Heart left ventricle (tissue), 16 donors: ENCODE results near the gene NTM. TPM values are rescaled to one million over a fixed set of nuclear protein-coding genes. Genes with fewer than 3 reads are reported as not detected.

Experiments used
- ATAC-seq, 4 donors: fragments of 200-7000 bp; cut with Tn5 transposase; one replicate each; pipeline ENCODE4 v1.9.1; 2020 to 2022; ENCODE audit warnings: moderate library complexity in 4 of 4, mild to moderate bottlenecking in 3 of 4, moderate number of reproducible peaks in 1 of 4
- DNase-seq, 5 donors: peaks; one replicate each; pipeline ENCODE4 v3.0.0-alpha.2; 2020
- H3K27ac ChIP-seq, 12 donors: fragments of 200-600 bp; sonication (generic) in 4 of 12; one replicate each; pipeline versions ENCODE4 v1.5.0 to v1.8.0; 2016 to 2022; ENCODE audit warnings: mild to moderate bottlenecking in 2 of 12
- H3K27me3 ChIP-seq, 9 donors: fragments of 200-600 bp; sonication (generic) in 2 of 9; one replicate each; pipeline versions ENCODE4 v1.5.1 to v1.8.0; 2016 to 2022; ENCODE audit warnings: mild to moderate bottlenecking in 3 of 9
- H3K36me3 ChIP-seq, 9 donors: fragments of 200-600 bp; sonication (generic) in 2 of 9; one replicate each; pipeline versions ENCODE4 v1.5.0 to v1.8.0; 2018 to 2022; ENCODE audit warnings: mild to moderate bottlenecking in 2 of 9
- H3K4me1 ChIP-seq, 12 donors: fragments of 200-600 bp; sonication (generic) in 4 of 12; one replicate each; pipeline versions ENCODE4 v1.5.0 to v1.8.0; 2016 to 2022; ENCODE audit warnings: mild to moderate bottlenecking in 3 of 12
- H3K4me3 ChIP-seq, 12 donors: fragments of 200-600 bp; sonication (generic) in 4 of 12; one replicate each; pipeline versions ENCODE4 v1.5.0 to v1.8.0; 2017 to 2022; ENCODE audit warnings: mild to moderate bottlenecking in 9 of 12, moderate library complexity in 4 of 12
- H3K9me3 ChIP-seq, 12 donors: fragments of 200-600 bp; sonication (generic) in 4 of 12; one replicate each; pipeline versions ENCODE4 v1.5.0 to v1.8.0; 2016 to 2022; ENCODE audit warnings: mild to moderate bottlenecking in 1 of 12
- CTCF ChIP-seq, 12 donors: fragments of 200-600 bp; sonication (generic) in 4 of 12; IDR thresholded peaks; one replicate each; pipeline versions ENCODE4 v1.5.0 to v1.8.0; 2018 to 2022; ENCODE audit warnings: antibody characterized with exemption in 12 of 12, mild to moderate bottlenecking in 5 of 12
- POLR2A ChIP-seq, 2 donors: fragments of 450-650 bp; IDR thresholded peaks; one replicate each; pipeline ENCODE4 v1.6.1; 2017; ENCODE audit warnings: antibody characterized with exemption in 2 of 2, mild to moderate bottlenecking in 2 of 2, moderate library complexity in 2 of 2
- WGBS, 4 donors: extraction: QIAGEN DNeasy Blood & Tissue Kit in 2 of 4; methylation state at CpG; one replicate each; pipeline versions ENCODE4 v1.1.5 to v1.1.7; 2013 to 2018; 5-methylcytosine and 5-hydroxymethylcytosine counted together
- intact Hi-C, 10 donors: fragments of 100-400 bp; cut with DNase I; formaldehyde crosslinking; loops; one replicate each; pipeline versions ENCODE4 v1.11.1 to v1.14.2; 2022
- polyA plus RNA-seq, 2 donors: library from polyadenylated mRNA; stranded (reverse); fragments of 200-250 nt; gene quantifications; one replicate each; pipeline ENCODE4 v1.2.3, GENCODE V29; 2013
- total RNA-seq, 9 donors: library from RNA; depleted of rRNA in 2 of 9; stranded (reverse); fragments of >200 nt in 2 of 9; fragmentation: NEBNext Ultra II Directional in 3 of 9; extraction: Animal tissue kit (Norgen Biotek cat#: 25700) in 3 of 9; gene quantifications; one replicate each; pipeline versions ENCODE4 v1.1.0 to v1.2.4, GENCODE V29; 2016 to 2023
- donor health status: ischemic (EF 13 %, LVEDD 7.1; RV severe dilation, severe dysfunction).
- donor health status: healthy with polysubstance abuse.
- donor health status: DM: no; HTN: yes; CAD: no.
- donor health status: DM: no; HTN: no; CAD: no.
- donor health status: ischemic (EF 25% LVEDD 6.9; RV normal size, moderate dysfunction).
- donor health status: ischemic (EF 25% LVEDD 5.7; RV mildly dilated, moderate dysfunction).
- donor health status: healthy.
- donor health status: DM: yes; HTN: yes; CAD: no.
- donor health status: ischemic (EF 35%, LVEDD 5.7; RV mildly dilated, moderate dysfunction).
- donor health status: nonischemic (EF 11% LVEDD 7.7; RV severe dilation, severe dysfunction).
- donor health status: DM: yes; HTN: yes; CAD: no.
- donor health status: PGD.
- donor health status: ischemic (EF 29% LVEDD 5.4; RV normal size, mild dysfunction).
- donor health status: nonischemic (EF 23%, LVEDD 6.1; RV moderate dilation, normal function).

Gene NTM
- total and polyA plus RNA-seq, 11 donors = 0.40 to 7.7 (median 1.5) TPM

DNA sequence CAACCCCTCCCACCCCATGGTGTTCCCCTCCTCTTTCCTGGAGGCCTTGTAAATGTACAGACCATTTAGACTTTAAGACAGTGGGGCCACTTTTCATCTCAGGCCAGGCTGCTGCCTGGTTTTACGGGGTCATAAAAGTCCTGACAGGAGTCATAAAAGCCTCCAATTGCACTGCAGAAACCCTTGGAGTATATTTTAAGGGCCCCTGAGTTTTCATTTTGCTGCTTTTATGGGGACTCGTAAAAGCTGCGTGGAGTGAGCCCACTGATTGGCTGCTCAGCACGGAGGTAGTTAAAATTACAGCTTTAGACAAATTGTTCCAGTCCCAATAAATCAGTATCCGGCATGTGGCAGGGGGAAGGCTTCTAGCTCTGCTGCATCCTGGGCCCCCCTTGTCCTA, 627.6 kb downstream of the NTM start:
- Histone ChIP-seq H3K4me1 (no peaks in the 10 kb centered on the region), H3K27me3 (no peaks in the 10 kb centered on the region), H3K27ac (no peak overlapping the region), H3K4me3 (no peak overlapping the region), H3K36me3 (no peaks in the 10 kb centered on the region), H3K9me3 (peaks cover 0 to 21% (median 0%) of the 10 kb centered on the region in 12 donors)
- WGBS, 4 donors = 84 to 89% (median 87%) methylated on average over 5 of the region's 5 CpGs
- no peak for ATAC-seq
- DNase-seq = no peak
- intact Hi-C loops = no loop called here
- TF ChIP-seq POLR2A (IDR thresholded peaks at IDR 0.05) = no peak
- no peak for TF ChIP-seq CTCF (IDR thresholded peaks at IDR 0.05)

DNA sequence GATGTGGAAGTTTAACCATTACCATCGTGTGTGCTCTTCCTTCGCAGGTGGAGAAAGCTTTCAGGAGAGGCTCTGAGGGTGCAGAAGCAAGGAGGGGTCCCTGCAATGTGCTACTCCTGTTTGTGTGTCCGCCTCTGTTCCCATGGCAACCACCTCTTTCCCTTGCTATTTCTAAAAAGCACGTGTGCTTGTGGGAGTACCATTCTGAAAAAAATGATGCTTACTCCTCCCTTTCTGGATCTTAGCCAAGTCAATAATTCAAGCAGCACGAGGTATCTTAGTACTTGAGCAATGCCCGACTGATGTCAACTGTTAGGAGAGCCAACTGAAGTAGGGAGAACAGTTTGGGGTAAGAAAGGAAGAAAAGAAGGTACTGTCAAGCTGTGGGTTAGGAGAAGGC, 628.7 kb downstream of the NTM start:
- TF ChIP-seq CTCF (IDR thresholded peaks at IDR 0.05) (no peak), POLR2A (IDR thresholded peaks at IDR 0.05) (no peak)
- no peaks in the 10 kb centered on the region for H3K36me3 ChIP-seq
- ATAC-seq = no peak
- H3K27ac ChIP-seq = no peak overlapping the region
- 37 to 47% (median 42%) methylated on average over 6 of the region's 6 CpGs for WGBS, 4 donors
- H3K9me3 ChIP-seq = peaks cover 0 to 21% (median 0%) of the 10 kb centered on the region in 12 donors
- intact Hi-C loops = no loop called here
- no peaks in the 10 kb centered on the region for H3K27me3 ChIP-seq
- no peak overlapping the region for H3K4me3 ChIP-seq
- no peaks in the 10 kb centered on the region for H3K4me1 ChIP-seq
- no peak for DNase-seq

DNA sequence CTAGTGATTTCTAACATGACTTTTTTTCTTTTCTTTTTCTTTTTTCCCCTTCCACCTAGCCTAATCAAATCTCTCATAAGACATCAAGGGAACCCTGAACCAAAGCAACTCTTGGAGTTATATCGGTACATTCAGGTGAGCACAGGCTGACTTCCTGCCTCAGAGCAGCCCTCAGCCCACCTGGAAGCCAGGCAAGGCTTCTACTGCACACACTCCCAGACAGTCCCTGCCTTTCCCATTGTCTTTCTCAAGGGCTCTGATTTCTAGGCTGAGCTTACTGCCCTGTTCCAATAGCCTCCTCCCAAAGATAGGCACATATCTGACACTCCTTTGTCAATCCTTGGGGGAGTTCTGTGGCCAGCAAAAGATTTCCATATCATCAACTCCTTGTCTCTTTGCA, 629.5 kb downstream of the NTM start:
- no peaks in the 10 kb centered on the region for H3K27me3 ChIP-seq
- no peak overlapping the region for H3K27ac ChIP-seq
- WGBS, 4 donors = 84 to 96% (median 90%) methylated on average over 1 of the region's 1 CpG
- H3K4me1 ChIP-seq = no peaks in the 10 kb centered on the region
- H3K9me3 ChIP-seq = peaks cover 0 to 17% (median 0%) of the 10 kb centered on the region in 12 donors
- DNase-seq (no peak), ATAC-seq (no peak)
- no peak overlapping the region for H3K4me3 ChIP-seq
- H3K36me3 ChIP-seq = no peaks in the 10 kb centered on the region
- TF ChIP-seq CTCF (IDR thresholded peaks at IDR 0.05) = no peak
- TF ChIP-seq POLR2A (IDR thresholded peaks at IDR 0.05) = no peak
- intact Hi-C loops = no loop called here

DNA sequence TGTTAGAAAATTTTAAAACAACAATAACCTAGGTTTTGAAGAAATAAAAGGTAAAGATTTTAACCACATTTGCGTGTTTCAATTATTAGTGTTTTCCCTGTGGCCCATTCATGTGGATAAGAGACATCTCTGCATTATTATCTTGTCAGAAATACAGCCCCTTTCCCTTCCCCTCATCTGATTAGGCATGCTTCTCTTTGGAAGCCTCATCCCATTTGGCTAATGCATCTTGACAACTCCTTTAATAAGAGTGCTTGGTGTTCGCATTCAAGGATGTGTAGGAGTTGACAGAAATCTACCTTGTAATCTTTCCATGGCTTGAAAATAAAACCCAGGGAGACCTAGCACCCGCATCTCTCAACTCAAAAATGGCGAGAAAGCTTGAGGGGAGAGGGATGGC, 635.5 kb downstream of the NTM start:
- Histone ChIP-seq H3K36me3 (no peaks in the 10 kb centered on the region), H3K4me3 (no peak overlapping the region), H3K9me3 (no peaks in the 10 kb centered on the region), H3K4me1 (no peaks in the 10 kb centered on the region), H3K27ac (no peak overlapping the region), H3K27me3 (peaks cover 0 to 3% (median 0%) of the 10 kb centered on the region in 9 donors)
- no peak for DNase-seq
- intact Hi-C loops = no loop called here
- TF ChIP-seq CTCF (IDR thresholded peaks at IDR 0.05) (no peak), POLR2A (IDR thresholded peaks at IDR 0.05) (no peak)
- no peak for ATAC-seq
- 75 to 86% (median 82%) methylated on average over 4 of the region's 4 CpGs for WGBS, 4 donors
